Kidney capillary endothelial cell (primary cell): ENCODE measurements around the gene CCDC106.

Experiments used
- DNase-seq: peaks from one replicate; pipeline ENCODE4 v3.0.0-alpha.2; 2018; ENCODE audit warnings: low spot score

Gene CCDC106

GRCh38 chr19:55647732-55648584 is at the start of gene CCDC106:
TSS of gene CCDC106 (plus strand) at chr19:55648212. CDS start at chr19:55649047, 835 bp downstream.
- DNase-seq: no peak

GRCh38 chr19:55598719-55599467 is 49.1 kb upstream of the CCDC106 start:
- peak; percentile 90 for DNase-seq

DNA sequence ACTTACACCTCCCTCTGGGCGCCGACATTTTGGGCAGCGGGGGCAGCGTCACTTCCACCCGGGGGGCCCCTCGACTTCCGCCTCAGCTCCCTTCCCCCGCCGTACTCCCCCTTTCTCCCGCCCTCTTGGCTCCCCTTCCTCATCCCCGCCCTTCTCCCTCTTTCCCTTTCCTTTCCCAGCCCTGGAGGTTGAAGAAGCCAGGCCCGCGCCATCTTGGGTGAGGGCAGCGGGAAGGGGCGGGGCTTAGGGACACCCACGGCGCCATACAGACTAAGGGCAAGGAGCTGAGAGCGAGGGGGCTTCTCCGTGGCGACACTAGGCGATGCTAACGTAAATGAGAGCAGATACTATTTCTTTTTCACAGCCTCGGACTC is 48.6 kb upstream of the CCDC106 start, which contains the start of gene FIZ1:
Gene FIZ1, minus strand, starts transcription at position 50 of the 374 bp plus-strand sequence. CDS start 1,652 bp downstream, outside the sequence.
- peak; percentile 95 for DNase-seq

GRCh38 chr19:55599842-55600661 is 48.0 kb upstream of the CCDC106 start, which contains the start of gene ZNF524:
TSS of gene ZNF524 (plus strand) at chr19:55600288. CDS start at chr19:55602113, 1,825 bp downstream.
- peak; percentile 78 for DNase-seq

- no peak for DNase-seq
Observed at GRCh38 chr19:55600662-55601028, 47.4 kb upstream of the CCDC106 start.

GRCh38 chr19:55601084-55601483 is 46.9 kb upstream of the CCDC106 start:
- DNase-seq: no peak

DNA sequence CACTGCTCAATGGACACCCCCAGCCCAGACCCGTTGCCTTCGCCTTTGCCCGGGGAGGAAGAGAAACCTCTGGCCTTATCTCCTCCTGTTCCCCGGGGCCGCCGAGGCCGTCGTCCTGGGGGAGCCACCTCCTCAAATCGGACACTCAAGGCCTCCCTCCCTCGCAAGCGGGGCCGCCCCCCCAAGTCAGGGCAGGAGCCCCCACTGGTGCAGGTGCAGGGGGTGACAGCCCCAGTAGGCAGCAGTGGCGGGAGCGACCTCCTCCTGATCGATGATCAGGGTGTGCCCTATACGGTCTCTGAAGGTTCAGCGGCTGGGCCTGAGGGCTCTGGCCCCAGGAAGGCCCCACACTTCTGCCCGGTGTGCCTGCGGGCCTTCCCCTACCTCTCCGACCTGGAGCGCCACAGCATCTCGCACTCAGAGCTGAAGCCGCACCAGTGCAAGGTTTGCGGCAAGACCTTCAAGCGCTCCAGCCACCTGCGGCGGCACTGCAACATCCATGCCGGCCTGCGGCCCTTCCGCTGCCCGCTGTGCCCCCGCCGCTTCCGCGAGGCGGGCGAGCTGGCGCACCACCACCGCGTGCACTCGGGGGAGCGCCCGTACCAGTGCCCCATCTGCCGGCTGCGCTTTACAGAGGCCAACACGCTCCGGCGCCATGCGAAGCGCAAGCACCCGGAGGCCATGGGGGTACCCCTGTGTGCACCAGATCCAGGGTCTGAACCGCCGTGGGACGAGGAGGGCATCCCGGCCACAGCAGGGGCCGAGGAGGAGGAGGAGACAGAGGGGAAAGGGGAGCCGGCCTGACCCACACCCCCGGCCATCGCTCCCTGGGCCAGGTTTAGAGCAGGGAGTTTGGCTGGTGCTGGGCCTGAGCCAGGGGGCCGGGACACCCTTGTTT is 45.7 kb upstream of the CCDC106 start:
- no peak for DNase-seq

DNA sequence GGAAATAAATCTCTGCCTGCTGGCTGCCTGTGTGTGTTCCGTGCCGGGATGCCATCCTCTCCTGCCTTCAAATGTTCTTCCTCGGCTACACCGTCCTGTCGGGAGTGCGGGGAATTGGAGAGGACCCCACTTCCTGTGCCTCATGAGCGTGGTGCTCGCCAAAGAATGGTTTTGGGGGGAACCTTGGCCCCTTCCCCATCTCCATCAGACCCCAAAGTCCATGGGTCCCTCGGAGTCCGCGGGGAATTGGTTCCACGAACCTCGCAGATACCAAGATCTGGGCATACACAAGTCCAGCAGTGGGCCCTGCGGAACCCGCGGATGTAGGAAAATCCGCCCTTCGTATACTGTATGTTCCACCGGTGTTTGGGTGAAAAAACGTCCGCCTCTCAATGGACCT is 44.9 kb upstream of the CCDC106 start:
- no peak for DNase-seq

- DNase-seq: no peak
Observed at GRCh38 chr19:55603581-55604292, 44.3 kb upstream of the CCDC106 start.

- peak; percentile 95 for DNase-seq
Observed at GRCh38 chr19:55605207-55605636, 42.8 kb upstream of the CCDC106 start.

DNA sequence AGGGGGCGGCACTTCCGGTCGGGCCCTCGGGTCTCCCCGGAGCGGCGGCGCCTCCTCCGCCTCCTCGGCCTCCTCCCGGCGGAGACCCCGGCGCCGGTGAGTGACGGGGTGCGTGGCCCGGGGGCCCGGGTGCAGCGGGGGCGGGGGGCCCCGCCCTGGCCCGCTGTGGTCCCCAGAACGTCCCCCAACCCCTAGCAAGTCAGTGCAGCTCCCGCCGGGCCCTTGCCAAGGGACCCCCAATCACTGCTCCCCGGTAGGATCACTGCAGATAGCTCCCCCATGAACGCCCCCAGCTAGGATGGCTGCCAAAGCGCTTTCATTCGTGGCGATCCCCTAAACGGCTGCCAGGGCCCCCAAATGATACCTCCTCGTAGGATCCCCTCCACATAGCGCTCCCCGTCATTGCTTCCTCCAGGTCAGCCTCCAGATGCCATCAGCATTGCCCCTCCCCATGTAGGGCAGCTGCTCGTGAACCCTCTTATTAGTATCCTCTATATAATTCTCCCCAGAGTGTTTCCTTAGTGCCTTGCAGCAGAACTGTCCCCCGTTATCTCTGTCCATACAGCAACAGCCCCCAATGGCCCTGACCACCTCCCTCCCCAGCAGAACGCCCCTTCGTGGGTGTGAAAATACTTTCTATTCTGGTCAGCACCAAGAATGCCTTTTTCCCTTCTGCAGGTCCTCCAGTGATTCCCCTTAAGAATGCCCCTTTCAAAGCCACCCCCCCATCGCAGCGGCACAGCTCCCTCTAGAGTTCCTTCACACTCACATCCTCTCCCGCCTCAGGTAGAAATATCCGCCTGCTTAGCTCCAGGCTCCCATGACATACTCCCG is 42.2 kb upstream of the CCDC106 start, which contains the start of gene ZNF865:
Gene ZNF865, plus strand, starts transcription at position 11 of the 834 bp plus-strand sequence. CDS start 7,972 bp downstream, outside the sequence.
- DNase-seq: peak; percentile 78

- DNase-seq: no peak
Observed at GRCh38 chr19:55606471-55606787, 41.6 kb upstream of the CCDC106 start.

DNA sequence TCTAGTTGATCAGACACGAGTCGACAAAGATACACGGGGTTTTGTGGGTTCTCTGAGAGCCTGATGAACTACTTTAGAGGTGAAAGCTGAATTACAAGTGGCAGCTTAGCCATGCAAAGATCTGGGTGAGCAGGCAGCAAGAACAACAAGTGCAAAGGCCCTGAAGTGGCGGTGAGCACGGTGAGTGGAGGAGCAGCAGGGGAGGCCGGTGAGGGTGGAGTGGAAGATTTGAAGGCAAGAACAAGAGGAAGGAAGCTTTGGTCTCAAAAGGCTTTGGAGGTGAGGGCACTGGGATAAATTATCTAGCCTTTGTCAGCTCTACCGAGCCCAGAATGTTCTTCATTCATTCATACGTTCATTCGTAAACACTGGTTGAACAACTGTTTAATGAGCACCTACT is 41.2 kb upstream of the CCDC106 start:
- no peak for DNase-seq

GRCh38 chr19:55609326-55609725 is 38.7 kb upstream of the CCDC106 start:
- no peak for DNase-seq

- no peak for DNase-seq
Observed at GRCh38 chr19:55611300-55611982, 36.6 kb upstream of the CCDC106 start.

GRCh38 chr19:55611983-55612645 is 35.9 kb upstream of the CCDC106 start:
- no peak for DNase-seq

- DNase-seq: no peak
Observed at GRCh38 chr19:55613396-55613795, 34.6 kb upstream of the CCDC106 start.
